22Rv1 (cell line): ENCODE results near the gene QKI.

Source experiments
- H3K27ac ChIP-seq: fragments of 450-650 bp; 2 replicates; pipeline ENCODE4 v1.5.1; 2017
- ZFX ChIP-seq: fragments of 450-650 bp; IDR thresholded peaks from 2 replicates; pipeline ENCODE4 v1.6.1; 2017; ENCODE audit warnings: antibody characterized with exemption, borderline replicate concordance
- TF ChIP-seq, protein P1 (sequence below): fragments of 450-650 bp; IDR thresholded peaks from 2 replicates; pipeline ENCODE4 v1.5.1; 2017; ENCODE audit warnings: mild to moderate bottlenecking

The QKI gene

DNA sequence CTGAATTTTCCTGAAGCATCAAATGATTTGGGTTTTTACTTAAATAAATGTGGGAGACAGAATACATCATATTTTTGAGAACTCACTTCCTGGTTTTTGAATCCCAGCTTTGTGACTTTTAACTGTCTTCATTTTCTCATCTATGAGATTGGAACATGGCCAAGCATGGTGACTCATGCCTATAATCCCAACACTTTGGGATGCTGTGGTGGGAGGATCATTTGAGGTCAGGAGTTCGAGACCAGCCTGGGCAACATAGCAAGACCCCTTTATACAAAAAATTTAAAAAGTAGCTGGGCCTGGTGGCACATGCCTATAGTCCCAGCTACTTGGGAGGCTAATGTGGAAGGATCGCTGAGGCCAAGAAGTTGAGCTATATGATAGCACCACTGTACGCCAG, 122.3 kb downstream of the QKI start:
- TF ChIP-seq, protein P1, sequence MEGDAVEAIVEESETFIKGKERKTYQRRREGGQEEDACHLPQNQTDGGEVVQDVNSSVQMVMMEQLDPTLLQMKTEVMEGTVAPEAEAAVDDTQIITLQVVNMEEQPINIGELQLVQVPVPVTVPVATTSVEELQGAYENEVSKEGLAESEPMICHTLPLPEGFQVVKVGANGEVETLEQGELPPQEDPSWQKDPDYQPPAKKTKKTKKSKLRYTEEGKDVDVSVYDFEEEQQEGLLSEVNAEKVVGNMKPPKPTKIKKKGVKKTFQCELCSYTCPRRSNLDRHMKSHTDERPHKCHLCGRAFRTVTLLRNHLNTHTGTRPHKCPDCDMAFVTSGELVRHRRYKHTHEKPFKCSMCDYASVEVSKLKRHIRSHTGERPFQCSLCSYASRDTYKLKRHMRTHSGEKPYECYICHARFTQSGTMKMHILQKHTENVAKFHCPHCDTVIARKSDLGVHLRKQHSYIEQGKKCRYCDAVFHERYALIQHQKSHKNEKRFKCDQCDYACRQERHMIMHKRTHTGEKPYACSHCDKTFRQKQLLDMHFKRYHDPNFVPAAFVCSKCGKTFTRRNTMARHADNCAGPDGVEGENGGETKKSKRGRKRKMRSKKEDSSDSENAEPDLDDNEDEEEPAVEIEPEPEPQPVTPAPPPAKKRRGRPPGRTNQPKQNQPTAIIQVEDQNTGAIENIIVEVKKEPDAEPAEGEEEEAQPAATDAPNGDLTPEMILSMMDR = no peak
- TF ChIP-seq ZFX = no peak
- no peak overlapping the region for H3K27ac ChIP-seq

DNA sequence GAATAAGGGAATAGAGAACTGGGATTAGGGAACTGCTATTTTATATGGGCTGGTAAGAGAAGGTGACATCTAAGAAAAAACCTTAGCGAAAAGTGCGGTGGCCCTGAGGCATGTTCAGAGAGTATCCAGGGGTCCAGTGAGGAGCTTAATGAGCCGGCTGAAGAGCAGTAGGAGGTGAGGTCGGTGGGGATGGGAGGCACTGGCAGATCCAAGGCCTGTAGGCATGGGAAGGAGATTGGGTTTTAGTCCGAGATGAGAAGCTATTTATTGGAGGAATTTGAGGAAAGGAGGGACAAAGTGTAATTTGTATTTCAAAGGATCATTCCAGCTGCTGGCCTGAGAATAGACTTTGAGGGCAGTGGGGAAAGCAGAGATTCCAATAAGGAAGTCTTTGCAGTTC, 123.8 kb downstream of the QKI start:
- H3K27ac ChIP-seq = no peak overlapping the region
- TF ChIP-seq, protein P1 = no peak
- no peak for TF ChIP-seq ZFX

DNA sequence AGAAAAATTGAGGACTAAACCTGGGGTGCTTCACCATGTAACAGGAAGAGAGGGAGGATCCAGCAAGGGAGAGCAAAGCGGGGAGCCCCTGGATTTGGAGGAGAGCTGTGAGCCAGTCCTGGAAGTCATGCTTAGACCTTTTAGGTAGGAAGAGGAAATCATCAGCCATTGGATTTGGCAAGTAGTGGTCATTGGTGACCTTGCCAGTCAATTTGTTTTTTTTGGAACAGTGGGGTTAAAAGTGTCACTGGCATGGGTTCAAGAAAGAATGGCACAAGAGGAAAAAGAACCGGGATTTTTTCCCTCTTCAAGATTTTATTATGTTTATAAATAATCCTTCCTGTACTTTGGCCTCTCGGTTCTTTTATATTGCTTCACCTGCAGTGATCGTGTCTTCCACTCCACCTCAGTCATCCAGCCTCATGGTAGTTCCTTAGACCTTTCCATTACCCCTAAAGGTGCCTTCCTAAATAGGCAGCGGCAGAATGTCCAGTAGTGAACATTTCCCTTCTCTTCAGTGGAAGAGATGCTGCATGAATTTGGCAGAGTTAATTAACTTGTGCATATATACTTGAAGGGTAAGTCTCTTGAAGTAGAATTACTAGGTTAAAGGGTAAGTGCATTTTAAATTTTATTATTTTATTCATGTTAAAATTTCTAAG, 124.7 kb downstream of the QKI start:
- TF ChIP-seq, protein P1 = no peak
- no peak for TF ChIP-seq ZFX
- no peak overlapping the region for H3K27ac ChIP-seq

DNA sequence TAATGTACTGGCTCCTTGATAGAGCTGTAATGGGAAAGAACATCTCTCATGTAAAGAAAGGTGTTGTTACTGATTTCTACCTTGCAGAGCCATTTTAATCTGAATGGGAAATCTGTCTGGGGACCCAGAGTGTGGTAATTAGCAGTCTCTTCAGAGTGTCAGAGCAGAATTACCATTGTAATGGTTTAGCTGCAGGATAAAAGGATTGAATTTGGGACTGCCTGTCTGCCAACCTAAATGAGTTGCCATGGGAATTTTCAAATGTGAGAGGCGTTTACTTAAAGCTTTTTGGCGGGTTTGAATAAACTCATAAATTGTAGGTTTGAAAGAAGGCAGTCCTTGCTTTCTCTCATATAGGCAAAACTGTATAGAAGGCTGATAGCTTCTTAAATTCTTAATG, 128.8 kb downstream of the QKI start:
- TF ChIP-seq, protein P1 = no peak
- TF ChIP-seq ZFX = no peak
- no peak overlapping the region for H3K27ac ChIP-seq

DNA sequence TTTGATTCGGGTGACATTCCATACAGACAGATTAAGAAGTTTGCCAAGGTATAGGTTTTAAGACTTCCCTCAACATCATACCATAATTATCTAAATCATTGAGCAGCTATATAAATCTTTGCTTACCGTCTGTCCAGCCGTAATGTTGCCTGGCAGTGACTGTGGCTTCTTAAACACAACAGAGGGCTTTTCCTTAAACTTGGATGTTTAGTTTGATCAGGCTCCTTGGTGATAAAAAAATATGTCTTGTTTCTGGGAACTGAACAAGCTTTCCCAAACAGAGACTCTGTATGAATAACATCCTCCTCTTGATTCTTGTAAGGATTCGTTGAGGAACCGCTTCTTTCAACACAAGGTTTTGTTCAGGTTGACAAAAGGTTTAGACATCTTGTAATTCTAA, 130.9 kb downstream of the QKI start:
- TF ChIP-seq, protein P1 = no peak
- TF ChIP-seq ZFX = no peak
- no peak overlapping the region for H3K27ac ChIP-seq

DNA sequence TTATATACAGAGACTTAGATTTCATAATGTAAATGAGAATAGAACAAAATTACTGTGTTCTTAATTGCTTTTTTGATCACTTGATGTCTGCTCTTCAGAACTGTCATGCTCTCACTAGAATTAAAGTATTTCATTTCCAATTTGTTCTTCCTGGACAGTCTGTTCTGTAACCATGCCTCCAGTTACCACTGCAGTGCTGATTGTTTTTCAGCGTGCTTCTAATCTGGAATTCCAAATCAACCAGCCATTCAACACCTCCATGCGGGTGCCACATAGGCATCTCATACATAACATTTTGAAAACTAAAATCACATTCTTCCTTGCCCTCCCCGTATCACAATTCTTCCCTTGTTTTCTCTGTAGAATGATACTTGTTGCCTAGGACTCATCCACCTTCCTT, 132.8 kb downstream of the QKI start:
- no peak overlapping the region for H3K27ac ChIP-seq
- no peak for TF ChIP-seq ZFX
- TF ChIP-seq, protein P1 = no peak

DNA sequence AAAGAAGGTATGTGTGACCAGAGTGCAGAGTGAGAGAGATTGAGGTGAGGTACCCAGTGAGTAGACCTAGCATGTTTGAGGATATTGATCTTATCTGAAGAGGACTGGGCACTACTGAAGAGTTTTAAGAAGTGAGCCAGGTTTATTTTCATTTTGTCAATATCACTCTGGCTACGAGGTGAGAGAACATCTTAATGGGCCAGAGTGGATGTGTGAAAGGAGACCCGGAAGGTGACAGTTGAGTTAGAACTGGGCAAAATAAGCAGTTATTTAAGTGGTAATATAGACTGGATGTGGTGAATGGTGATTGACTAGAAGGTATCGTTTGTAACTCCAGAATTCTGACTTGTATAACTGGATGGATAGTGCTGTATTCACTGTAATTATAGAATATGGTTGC, 134.1 kb downstream of the QKI start:
- no peak overlapping the region for H3K27ac ChIP-seq
- no peak for TF ChIP-seq ZFX
- TF ChIP-seq, protein P1 = no peak
